ENCODE data around the gene HS6ST1. TPM values are rescaled to one million over a fixed set of nuclear protein-coding genes. Genes with fewer than 3 reads are reported as not detected.

Gene HS6ST1
- total RNA-seq, 1 experiment from 2014 or later = 20.3 TPM

- ChIA-PET POLR2A (no interaction called here), CTCF (no interaction called here)
- H3K4me1 Mint-ChIP-seq (ENCODE audit: low read depth, unreplicated experiment) = no peaks in the 10 kb centered on the region
- H3K9me3 Mint-ChIP-seq (ENCODE audit: unreplicated experiment) = no peaks in the 10 kb centered on the region
- Histone ChIP-seq H3K36me3 (ENCODE audit: control insufficient read depth, insufficient read depth, low read length) (no peaks in the 10 kb centered on the region; the same call in 1 of the 2 replicates), H3K9me3 (no peaks in the 10 kb centered on the region), H3K4me1 (no peaks in the 10 kb centered on the region), H3K4me3 (ENCODE audit: low read depth, low read length) (no peak overlapping the region), H3K27me3 (replicated peaks; ENCODE audit: control insufficient read depth, insufficient read depth, low read length) (no peaks in the 10 kb centered on the region)
- no TSS peak for BruUV-seq (replicated peaks)
- DNase-seq = no peak
- H3K27ac Mint-ChIP-seq (ENCODE audit: unreplicated experiment) = no peak overlapping the region
- H3K4me3 Mint-ChIP-seq (ENCODE audit: unreplicated experiment) = no peak overlapping the region
- no peaks in the 10 kb centered on the region for H3K27me3 Mint-ChIP-seq (ENCODE audit: insufficient read depth, unreplicated experiment)
- intact Hi-C loops (cut with micrococcal nuclease; ENCODE audit: unreplicated experiment) = no loop called here
- H3K36me3 Mint-ChIP-seq (ENCODE audit: insufficient read depth, unreplicated experiment) = no peaks in the 10 kb centered on the region
- no peak for TF ChIP-seq CTCF (IDR thresholded peaks at IDR 0.05; ENCODE audit: insufficient read depth in 1 of 2, low read depth in 1 of 2, low read length in 1 of 2, severe bottlenecking in 1 of 2, unreplicated experiment in 1 of 2)
Measured at GRCh38 chr2:128299628-128300027, 19.0 kb downstream of the HS6ST1 start.

GRCh38 chr2:128298846-128299507 is 19.7 kb downstream of the HS6ST1 start:
- Mint-ChIP-seq H3K4me1 (ENCODE audit: low read depth, unreplicated experiment) (no peaks in the 10 kb centered on the region), H3K27me3 (ENCODE audit: insufficient read depth, unreplicated experiment) (no peaks in the 10 kb centered on the region), H3K4me3 (ENCODE audit: unreplicated experiment) (no peak overlapping the region), H3K36me3 (ENCODE audit: insufficient read depth, unreplicated experiment) (no peaks in the 10 kb centered on the region), H3K9me3 (ENCODE audit: unreplicated experiment) (no peaks in the 10 kb centered on the region), H3K27ac (ENCODE audit: unreplicated experiment) (no peak overlapping the region)
- intact Hi-C loops (cut with micrococcal nuclease; ENCODE audit: unreplicated experiment) = no loop called here
- H3K4me3 ChIP-seq (ENCODE audit: low read depth, low read length) = no peak overlapping the region
- no peaks in the 10 kb centered on the region for H3K36me3 ChIP-seq (ENCODE audit: control insufficient read depth, insufficient read depth, low read length)
- no peaks in the 10 kb centered on the region for H3K9me3 ChIP-seq
- ChIA-PET CTCF (no interaction called here), POLR2A (no interaction called here)
- BruUV-seq (replicated peaks) = no TSS peak
- no peak for DNase-seq
- H3K4me1 ChIP-seq = no peaks in the 10 kb centered on the region
- no peak for TF ChIP-seq CTCF (IDR thresholded peaks at IDR 0.05; ENCODE audit: insufficient read depth in 1 of 2, low read depth in 1 of 2, low read length in 1 of 2, severe bottlenecking in 1 of 2, unreplicated experiment in 1 of 2)
- no peaks in the 10 kb centered on the region for H3K27me3 ChIP-seq (replicated peaks; ENCODE audit: control insufficient read depth, insufficient read depth, low read length)

DNA sequence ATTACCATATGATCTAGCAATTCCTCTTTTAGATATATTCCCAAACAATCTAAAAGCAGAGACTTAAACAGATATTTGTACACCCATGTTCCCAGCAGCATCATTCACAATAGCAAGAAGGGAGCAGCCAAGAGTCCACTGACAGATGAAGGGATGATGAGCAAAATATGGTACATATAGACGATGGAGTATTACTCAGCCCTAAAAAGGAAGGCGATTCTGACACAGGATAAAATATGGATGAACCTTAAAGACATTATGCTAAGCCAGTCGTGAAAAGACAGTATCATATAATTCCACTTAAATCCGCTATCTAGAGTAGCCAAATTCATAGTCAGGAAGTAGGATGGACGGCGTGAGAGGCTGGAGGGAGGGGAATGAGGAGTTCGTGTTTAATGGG is 20.4 kb downstream of the HS6ST1 start:
- Histone ChIP-seq H3K9me3 (no peaks in the 10 kb centered on the region), H3K4me3 (ENCODE audit: low read depth, low read length) (no peak overlapping the region), H3K4me1 (no peaks in the 10 kb centered on the region), H3K36me3 (ENCODE audit: control insufficient read depth, insufficient read depth, low read length) (no peaks in the 10 kb centered on the region), H3K27me3 (replicated peaks; ENCODE audit: control insufficient read depth, insufficient read depth, low read length) (no peaks in the 10 kb centered on the region)
- no peaks in the 10 kb centered on the region for H3K27me3 Mint-ChIP-seq (ENCODE audit: insufficient read depth, unreplicated experiment)
- H3K4me3 Mint-ChIP-seq (ENCODE audit: unreplicated experiment) = no peak overlapping the region
- no TSS peak for BruUV-seq (replicated peaks)
- ChIA-PET POLR2A (no interaction called here), CTCF (no interaction called here)
- peaks cover 1% of the 10 kb centered on the region for H3K36me3 Mint-ChIP-seq (ENCODE audit: insufficient read depth, unreplicated experiment)
- TF ChIP-seq CTCF (IDR thresholded peaks at IDR 0.05; ENCODE audit: insufficient read depth in 1 of 2, low read depth in 1 of 2, low read length in 1 of 2, severe bottlenecking in 1 of 2, unreplicated experiment in 1 of 2) = no peak
- no peaks in the 10 kb centered on the region for H3K9me3 Mint-ChIP-seq (ENCODE audit: unreplicated experiment)
- no peak for DNase-seq
- H3K27ac Mint-ChIP-seq (ENCODE audit: unreplicated experiment) = no peak overlapping the region
- intact Hi-C loops (cut with micrococcal nuclease; ENCODE audit: unreplicated experiment) = no loop called here
- no peaks in the 10 kb centered on the region for H3K4me1 Mint-ChIP-seq (ENCODE audit: low read depth, unreplicated experiment)

Data from Caco-2 (cell line).